ENCODE results near the gene APOO. TPM values are rescaled to one million over a fixed set of nuclear protein-coding genes. Genes with fewer than 3 reads are reported as not detected.

APOO gene
- total RNA-seq, 1 donor: 7.2 TPM

- H2AFZ ChIP-seq (ENCODE audit: low read length): no peak overlapping the region
These were observed 108.2 kb downstream of the APOO start for GRCh38 chrX:23799469-23800065.

GRCh38 chrX:23797371-23798128 lies 110.2 kb downstream of the APOO start:
- H3K79me2 ChIP-seq (ENCODE audit: insufficient read depth, low read length): no peaks in the 10 kb centered on the region
- no peak overlapping the region for H3K27ac ChIP-seq (ENCODE audit: low read depth, low read length)
- no peaks in the 10 kb centered on the region for H3K36me3 ChIP-seq (ENCODE audit: insufficient read depth, low read length)
- H4K20me1 ChIP-seq (ENCODE audit: insufficient read depth, low read length): no peaks in the 10 kb centered on the region
- no peak for TF ChIP-seq CTCF (IDR thresholded peaks at IDR 0.05; ENCODE audit: extremely low read depth, low read depth, low read length)
- H3K27me3 ChIP-seq (ENCODE audit: insufficient read depth, low read length): no peaks in the 10 kb centered on the region
- H3K9me3 ChIP-seq (ENCODE audit: low read depth, low read length): no peaks in the 10 kb centered on the region
- H2AFZ ChIP-seq (ENCODE audit: low read length): no peak overlapping the region
- no peaks in the 10 kb centered on the region for H3K4me1 ChIP-seq (ENCODE audit: insufficient read depth, low read length)
- H3K4me3 ChIP-seq (ENCODE audit: insufficient read depth, low read length): no peak overlapping the region
- no peak for DNase-seq (ENCODE audit: insufficient read length, low spot score, missing footprints)
- H3K4me2 ChIP-seq (ENCODE audit: insufficient read depth, low read length): no peak overlapping the region

More at GRCh38 chrX:23799469-23800065, 108.2 kb downstream of the APOO start:
- DNase-seq (ENCODE audit: insufficient read length, low spot score, missing footprints): no peak
- Histone ChIP-seq H3K27ac (ENCODE audit: low read depth, low read length) (no peak overlapping the region), H3K36me3 (ENCODE audit: insufficient read depth, low read length) (no peaks in the 10 kb centered on the region), H3K27me3 (ENCODE audit: insufficient read depth, low read length) (no peaks in the 10 kb centered on the region), H3K9me3 (ENCODE audit: low read depth, low read length) (no peaks in the 10 kb centered on the region), H3K4me2 (ENCODE audit: insufficient read depth, low read length) (no peak overlapping the region), H3K79me2 (ENCODE audit: insufficient read depth, low read length) (no peaks in the 10 kb centered on the region), H4K20me1 (ENCODE audit: insufficient read depth, low read length) (no peaks in the 10 kb centered on the region), H3K4me3 (ENCODE audit: insufficient read depth, low read length) (no peak overlapping the region), H3K4me1 (ENCODE audit: insufficient read depth, low read length) (peaks cover 8% of the 10 kb centered on the region)
- TF ChIP-seq CTCF (IDR thresholded peaks at IDR 0.05; ENCODE audit: extremely low read depth, low read depth, low read length): no peak

- no peak for TF ChIP-seq CTCF (IDR thresholded peaks at IDR 0.05; ENCODE audit: extremely low read depth, low read depth, low read length)
- no peaks in the 10 kb centered on the region for H3K27me3 ChIP-seq (ENCODE audit: insufficient read depth, low read length)
- no peak for DNase-seq (ENCODE audit: insufficient read length, low spot score, missing footprints)
- H3K4me3 ChIP-seq (ENCODE audit: insufficient read depth, low read length): no peak overlapping the region
- no peak overlapping the region for H2AFZ ChIP-seq (ENCODE audit: low read length)
- H3K9me3 ChIP-seq (ENCODE audit: low read depth, low read length): no peaks in the 10 kb centered on the region
- H4K20me1 ChIP-seq (ENCODE audit: insufficient read depth, low read length): no peaks in the 10 kb centered on the region
- H3K4me1 ChIP-seq (ENCODE audit: insufficient read depth, low read length): no peaks in the 10 kb centered on the region
- no peak overlapping the region for H3K27ac ChIP-seq (ENCODE audit: low read depth, low read length)
- H3K79me2 ChIP-seq (ENCODE audit: insufficient read depth, low read length): no peaks in the 10 kb centered on the region
- H3K4me2 ChIP-seq (ENCODE audit: insufficient read depth, low read length): no peak overlapping the region
- H3K36me3 ChIP-seq (ENCODE audit: insufficient read depth, low read length): no peaks in the 10 kb centered on the region
These were observed 112.5 kb downstream of the APOO start for GRCh38 chrX:23795221-23795620.

- Histone ChIP-seq H3K4me1 (ENCODE audit: insufficient read depth, low read length) (no peaks in the 10 kb centered on the region), H2AFZ (ENCODE audit: low read length) (no peak overlapping the region), H3K36me3 (ENCODE audit: insufficient read depth, low read length) (no peaks in the 10 kb centered on the region), H4K20me1 (ENCODE audit: insufficient read depth, low read length) (no peaks in the 10 kb centered on the region), H3K4me2 (ENCODE audit: insufficient read depth, low read length) (no peak overlapping the region), H3K9me3 (ENCODE audit: low read depth, low read length) (no peaks in the 10 kb centered on the region), H3K27ac (ENCODE audit: low read depth, low read length) (no peak overlapping the region), H3K27me3 (ENCODE audit: insufficient read depth, low read length) (no peaks in the 10 kb centered on the region), H3K79me2 (ENCODE audit: insufficient read depth, low read length) (no peaks in the 10 kb centered on the region), H3K4me3 (ENCODE audit: insufficient read depth, low read length) (no peak overlapping the region)
- no peak for TF ChIP-seq CTCF (IDR thresholded peaks at IDR 0.05; ENCODE audit: extremely low read depth, low read depth, low read length)
- DNase-seq (ENCODE audit: insufficient read length, low spot score, missing footprints): no peak
These were observed 114.7 kb downstream of the APOO start for GRCh38 chrX:23792861-23793553.
